NOMO-1 (cell line): Measurements from ENCODE around the gene HMGCL.
"Not testable (repeated sequence)": the region's sequence is repeated elsewhere in the genome, so short reads cannot be mapped to it uniquely, and the experiment has no call there.

ENCODE experiments used
- DNase-seq, 2 experiments: peaks; one replicate each; lab custom pipeline; 2025; ENCODE audit not compliant: unreplicated experiment in 2 of 2; lab: John Stamatoyannopoulos, UW

HMGCL gene

GRCh38 chr1:23825076-23825761, at the start of gene HMGCL:
Gene HMGCL, minus strand, starts transcription at chr1:23825429. Its CDS starts 14 bp downstream, at chr1:23825415.
- DNase-seq = peak; percentile 87 to 90

DNA sequence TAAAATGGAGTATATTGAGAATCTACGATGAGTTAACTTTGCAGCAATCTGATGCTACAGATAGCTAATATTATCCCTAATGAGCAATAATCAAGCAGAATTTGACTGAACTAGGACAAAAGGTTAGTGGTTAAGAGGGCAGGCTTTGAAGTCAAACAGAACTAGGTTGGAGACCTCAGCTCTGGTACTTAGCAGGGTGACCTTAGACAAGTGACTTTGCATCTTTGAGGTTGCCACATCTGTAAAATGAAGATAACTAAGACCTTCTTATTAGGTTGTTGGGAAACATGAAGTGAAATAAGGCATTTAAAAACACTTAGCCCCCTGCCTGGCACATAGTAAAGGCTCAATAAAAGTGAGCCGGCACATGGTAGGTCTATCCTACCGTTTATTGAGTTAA, 47.2 kb upstream of the HMGCL start:
- no peak for DNase-seq

GRCh38 chr1:23869051-23869450, 43.8 kb upstream of the HMGCL start:
- peak; percentile 32 to 37 for DNase-seq

DNA sequence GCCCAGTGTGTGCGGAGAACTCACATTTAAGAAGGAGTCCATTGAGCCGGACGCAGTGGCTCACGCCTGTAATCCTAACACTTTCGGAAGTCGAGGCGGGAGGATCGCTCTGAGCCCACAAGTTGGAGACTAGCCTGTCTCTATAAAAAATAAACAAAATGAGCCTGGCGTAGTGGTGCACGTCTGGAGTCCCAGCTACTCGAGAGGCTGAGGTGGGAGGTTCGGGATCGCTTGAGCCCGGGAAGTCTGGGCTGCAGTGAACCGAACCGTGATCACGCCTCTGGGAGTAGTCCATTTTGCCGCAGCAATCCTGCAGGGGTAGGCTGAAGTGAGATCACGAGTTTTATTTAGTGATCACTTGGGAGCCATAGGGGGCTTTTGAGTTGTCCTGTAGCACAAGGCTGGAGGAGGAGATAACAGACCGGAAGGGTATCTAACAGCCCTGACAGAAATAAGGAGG, 43.4 kb upstream of the HMGCL start:
- DNase-seq = no peak

DNA sequence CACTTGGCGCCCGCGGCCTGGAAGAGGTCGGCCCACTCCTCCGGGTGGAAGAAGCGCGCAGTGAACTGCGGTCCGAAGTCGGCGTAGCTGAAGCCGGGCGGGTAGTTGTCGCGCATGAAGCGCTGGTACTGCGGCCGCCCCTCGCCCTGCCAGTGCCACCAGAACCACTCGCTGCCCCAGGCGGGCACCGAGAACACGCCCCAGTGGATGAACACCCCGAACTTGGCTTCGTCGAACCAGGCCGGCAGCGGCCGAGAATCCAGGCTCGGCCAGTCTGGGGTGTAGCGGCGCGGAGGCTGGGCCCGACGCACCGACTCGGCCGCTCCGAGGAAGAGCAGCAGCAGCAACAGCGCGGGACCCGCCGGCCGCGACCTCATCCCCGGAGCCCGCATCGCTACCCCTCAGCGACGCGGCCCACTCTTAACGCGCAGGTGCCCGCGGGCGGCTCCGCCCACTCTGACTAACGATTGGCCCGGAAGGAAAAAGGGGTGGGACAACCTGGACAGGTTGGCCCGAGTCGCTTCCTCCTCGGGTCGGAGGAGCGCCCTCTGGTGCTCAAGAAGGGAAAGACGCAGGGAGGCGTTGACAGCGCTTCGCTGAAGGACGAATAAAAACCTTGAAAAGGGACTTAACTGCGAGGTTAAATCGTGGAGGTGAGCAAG, 42.8 kb upstream of the HMGCL start, which contains the start of gene FUCA1:
TSS of gene FUCA1 (minus strand) at position 396 of the 662 bp plus-strand sequence. CDS start at position 392, 4 bp downstream.
- DNase-seq = peak; percentile 93 to 96

DNA sequence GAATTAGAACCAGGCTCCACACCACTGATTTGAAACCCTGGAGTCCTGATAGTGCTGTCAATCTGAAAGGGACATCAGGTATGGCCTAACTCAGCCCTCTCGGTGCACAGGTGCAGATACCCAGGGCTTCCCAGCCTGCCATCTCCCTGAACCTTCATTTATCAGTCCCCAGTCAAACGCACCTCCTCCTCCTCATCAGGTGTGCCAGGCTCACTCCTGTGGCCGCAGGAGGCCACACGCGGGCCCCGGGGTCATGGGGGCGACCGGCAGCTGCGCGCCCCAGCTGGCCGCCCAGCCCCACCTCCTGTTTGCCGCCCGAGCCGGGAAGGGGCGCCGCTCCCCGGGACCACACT, 42.3 kb upstream of the HMGCL start:
- DNase-seq = no peak

DNA sequence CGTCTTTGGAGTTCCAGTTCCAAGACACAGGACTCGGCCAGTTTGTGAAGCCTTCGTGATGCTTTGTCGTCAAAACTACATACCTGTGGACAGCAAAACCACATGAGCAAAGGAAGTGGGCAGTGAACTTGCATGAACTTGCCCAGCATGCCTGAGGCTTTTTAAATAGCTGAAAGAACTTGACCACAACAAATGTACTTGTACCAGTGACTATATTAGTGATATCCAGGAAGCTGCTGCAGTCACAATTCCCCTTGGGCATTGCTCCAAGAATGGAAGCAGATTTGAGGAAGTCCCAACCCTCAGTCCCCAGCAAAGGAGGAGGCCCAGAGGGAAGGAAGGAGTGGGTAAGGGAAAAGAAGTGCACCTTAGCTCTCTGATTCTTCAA, 40.3 kb upstream of the HMGCL start:
- peak in 1 of 2 experiments; percentile 16 for DNase-seq

DNA sequence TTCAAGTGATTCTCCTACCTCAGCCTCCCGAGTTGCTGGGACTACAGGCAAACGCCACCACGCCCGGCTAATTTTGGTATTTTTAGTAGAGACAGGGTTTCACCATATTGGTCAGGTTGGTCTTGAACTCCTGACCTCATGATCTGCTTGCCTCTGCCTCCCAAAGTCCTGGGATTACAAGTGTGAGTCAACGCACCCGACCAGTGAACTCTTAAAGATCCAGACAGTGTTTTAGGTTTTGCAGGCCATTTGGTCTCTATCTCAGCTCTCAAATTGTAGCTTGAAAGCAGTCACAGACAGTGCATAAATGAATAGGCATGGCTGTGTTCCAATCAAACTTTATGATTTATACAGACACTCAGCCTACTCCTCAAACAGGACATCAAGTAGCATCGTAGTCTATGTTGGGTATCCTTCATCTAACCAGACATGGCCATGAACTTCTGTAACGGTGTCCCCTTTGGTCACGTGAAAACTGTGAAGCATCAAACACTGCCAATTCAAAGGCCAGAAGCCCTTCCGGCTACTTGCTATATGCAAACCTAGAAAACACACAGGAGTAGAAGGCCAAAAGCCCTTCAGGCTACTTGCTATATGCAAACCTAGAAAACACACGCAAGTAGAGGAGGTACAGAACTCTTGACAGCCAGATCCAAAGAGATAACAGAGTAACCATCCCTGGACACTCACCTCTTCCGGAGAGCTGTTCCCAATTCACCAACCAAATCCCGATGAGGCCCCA, 39.7 kb upstream of the HMGCL start:
- no peak for DNase-seq

- no peak for DNase-seq
These were observed 37.4 kb upstream of the HMGCL start for GRCh38 chr1:23862640-23863039.

- DNase-seq = no peak
These were observed 29.3 kb upstream of the HMGCL start for GRCh38 chr1:23854568-23854967.

GRCh38 chr1:23853124-23853523, 27.9 kb upstream of the HMGCL start:
- DNase-seq = not testable (repeated sequence)

DNA sequence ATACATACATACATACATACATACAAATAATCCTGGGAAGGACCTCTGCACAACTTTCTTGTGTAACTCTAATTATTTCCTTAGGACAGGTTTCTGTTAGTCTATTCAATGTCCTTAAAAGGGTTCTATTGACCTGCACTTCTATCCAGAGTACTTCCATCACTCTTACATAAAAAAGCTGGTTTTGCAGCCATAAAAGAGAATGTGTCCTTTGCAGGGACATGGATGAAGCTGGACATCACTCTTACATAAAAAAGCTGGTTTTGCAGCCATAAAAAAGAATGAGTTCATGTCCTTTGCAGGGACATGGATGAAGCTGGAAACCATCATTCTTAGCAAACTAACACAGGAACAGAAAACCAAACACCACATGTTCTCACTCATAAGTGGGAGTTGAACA, 26.2 kb upstream of the HMGCL start:
- DNase-seq = not testable (repeated sequence)

- no peak for DNase-seq
These were observed 23.7 kb upstream of the HMGCL start for GRCh38 chr1:23848673-23849616.

DNA sequence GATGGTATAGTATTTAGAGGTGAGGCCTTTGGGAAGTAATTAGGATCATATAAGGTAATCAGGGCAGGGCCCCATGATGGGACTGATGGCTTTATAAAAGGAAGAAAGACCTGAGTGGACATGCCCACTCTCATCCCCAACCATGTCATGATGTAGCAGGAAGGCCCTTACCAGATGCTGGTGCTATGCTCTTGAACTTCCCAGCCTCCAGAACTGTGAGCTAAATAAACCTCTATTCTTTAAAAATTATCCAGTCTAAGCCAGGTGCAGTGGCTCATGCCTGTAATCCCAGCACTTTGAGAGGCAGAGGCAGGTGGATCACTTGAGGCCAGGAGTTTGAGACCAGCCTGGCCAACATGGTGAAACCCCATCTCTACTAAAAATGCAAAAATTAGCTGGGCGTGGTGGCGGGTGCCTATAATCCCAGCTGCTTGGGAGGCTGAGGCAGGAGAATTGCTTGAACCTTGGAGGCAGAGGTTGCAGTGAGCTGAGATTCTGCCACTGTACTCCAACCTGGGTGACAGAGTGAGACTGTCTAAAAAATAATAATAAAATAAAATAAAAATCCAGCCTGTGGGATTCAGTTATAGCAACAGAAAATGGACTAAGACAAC, 22.4 kb upstream of the HMGCL start:
- not testable (repeated sequence) for DNase-seq

DNA sequence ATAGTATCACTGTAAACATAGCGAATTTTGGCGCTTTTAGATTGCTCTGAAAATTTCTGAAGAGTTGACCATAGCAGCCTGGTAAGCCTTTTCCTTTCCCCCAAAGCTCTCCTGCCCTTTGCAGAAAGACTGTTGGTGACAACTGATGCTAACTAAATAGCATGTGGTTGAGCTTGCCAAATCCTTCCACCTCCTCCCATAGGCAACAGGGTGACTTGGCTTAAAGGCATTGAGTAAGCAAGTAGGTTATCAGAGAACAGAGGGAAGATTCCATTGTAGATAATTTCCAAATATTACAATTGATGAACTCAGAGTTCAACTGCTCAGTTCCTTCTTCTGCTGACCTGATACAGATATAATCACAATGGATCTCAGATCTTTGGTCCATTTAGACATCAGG, 19.9 kb upstream of the HMGCL start:
- no peak for DNase-seq

DNA sequence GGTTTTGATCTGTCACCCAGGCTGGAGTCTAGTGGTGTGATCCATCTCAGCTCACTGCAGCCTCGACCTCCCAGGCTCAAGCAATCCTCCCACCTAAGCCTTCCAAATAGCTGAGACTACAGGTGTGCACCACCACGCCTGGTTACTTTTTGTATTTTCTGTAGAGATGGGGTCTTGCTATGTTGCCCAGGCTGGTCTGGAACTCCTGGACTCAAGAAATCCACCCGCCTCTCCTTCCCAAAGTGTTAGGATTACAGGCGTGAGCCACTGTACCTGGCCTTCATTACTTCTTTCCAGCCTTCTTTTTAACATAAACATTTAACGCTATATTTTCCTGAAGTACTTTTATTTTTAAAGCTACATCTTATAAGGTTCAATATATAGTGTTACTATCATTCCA, 18.4 kb upstream of the HMGCL start:
- no peak for DNase-seq

DNA sequence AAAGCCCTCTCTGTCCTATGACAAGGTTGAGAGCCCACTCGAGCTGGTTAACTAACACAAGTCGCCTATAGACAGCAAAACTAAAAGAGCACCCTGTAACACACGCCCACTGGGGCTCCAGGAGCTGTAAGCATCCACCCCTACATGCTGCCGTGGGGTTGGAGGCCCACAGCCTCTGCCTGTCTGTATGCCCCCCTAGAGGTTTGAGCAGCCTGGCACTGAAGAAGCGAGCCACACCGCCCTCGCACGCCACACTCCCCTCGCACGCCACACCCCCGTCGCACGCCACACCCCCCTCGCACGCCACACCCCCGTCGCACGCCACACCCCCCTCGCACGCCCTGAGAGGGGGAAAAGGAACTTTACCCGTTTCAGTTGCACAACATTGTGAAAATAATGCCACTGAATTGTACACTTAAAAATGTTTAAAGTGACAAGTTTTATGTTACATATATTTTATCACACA, 13.2 kb upstream of the HMGCL start:
- DNase-seq = peak; percentile 31 to 41

DNA sequence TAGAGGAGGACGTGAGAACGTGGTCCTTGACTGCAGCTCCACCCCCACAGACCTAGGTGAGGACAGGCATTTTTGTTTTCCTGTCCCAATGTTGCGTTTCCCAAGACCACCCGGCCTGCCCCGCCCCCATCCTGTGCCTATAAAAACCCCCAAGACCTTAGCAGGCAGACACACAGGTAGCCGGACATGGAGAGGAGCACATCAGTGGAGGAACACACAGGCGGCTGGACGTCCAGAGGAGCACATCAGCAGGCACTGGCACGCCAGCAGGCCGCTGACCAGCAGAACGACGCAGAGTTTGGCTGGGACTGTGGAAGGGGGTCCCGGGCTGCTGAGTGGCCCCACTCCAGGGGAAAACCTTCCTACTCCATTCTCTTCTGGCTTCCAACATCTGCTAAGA, 12.7 kb upstream of the HMGCL start:
- no peak for DNase-seq

- DNase-seq = no peak
These were observed 10.8 kb upstream of the HMGCL start for GRCh38 chr1:23836037-23836436.

DNA sequence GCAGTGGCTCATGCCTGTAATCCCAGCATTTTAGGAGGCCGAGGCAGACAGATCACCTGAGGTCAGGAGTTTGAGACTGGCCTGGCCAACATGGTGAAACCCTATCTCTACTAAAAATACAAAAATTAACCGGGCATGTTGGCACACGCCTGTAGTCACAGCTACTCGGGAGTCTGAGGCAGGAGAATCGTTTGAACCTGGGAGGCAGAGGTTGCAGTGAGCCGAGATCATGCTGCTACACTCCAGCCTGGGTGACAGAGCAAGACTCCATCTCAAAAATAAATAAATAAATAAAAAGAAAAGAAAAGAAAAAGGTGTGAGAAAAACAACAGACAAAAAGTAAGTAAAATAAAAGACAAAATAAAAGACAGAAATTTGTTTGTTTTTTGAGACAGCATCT, 8.9 kb upstream of the HMGCL start:
- not testable (repeated sequence) for DNase-seq
